HepG2 (cell line): ENCODE data around the gene SMIM9. TPM values are rescaled to one million over a fixed set of nuclear protein-coding genes. Genes with fewer than 3 reads are reported as not detected.

Experiments
- ATAC-seq: fragments of 200-7000 bp; cut with Tn5 transposase; 3 replicates; pipeline ENCODE4 v1.9.1; 2020; ENCODE audit warnings: mild to moderate bottlenecking, moderate library complexity
- BruUV-seq: library from RNA; stranded (reverse); fragments of 400-500 nt; replicated peaks from 2 replicates; lab custom pipeline; 2021; lab: Mats Ljungman, UMichigan
- CTCF ChIA-PET: fragments of 300-600 bp; formaldehyde crosslinking; extraction: SDS; loops from one replicate; lab custom pipeline; 2021; ENCODE audit warnings: low total read pairs, inconsistent platforms, low intra/inter-chr PET ratio; lab: Yijun Ruan, JAX
- POLR2A ChIA-PET: fragments of 350-600 bp; sonication (Branson Sonifier 250); formaldehyde crosslinking; loops from one replicate; lab custom pipeline; 2020; ENCODE audit warnings: antibody characterized with exemption, inconsistent platforms; lab: Yijun Ruan, JAX
- DNase-seq: peaks from one replicate; pipeline ENCODE4 v3.0.0-alpha.2; 2015; ENCODE audit warnings: low spot score
- FAIRE-seq: peaks from 3 replicates; lab custom pipeline; 2011; peaks lifted over from hg19 to GRCh38; lab: Jason Lieb, UNC
- H2AFZ ChIP-seq: one replicate; pipeline ENCODE4 v1.6.1; 2011; ENCODE audit warnings: low read length, inconsistent platforms
- H3K27ac ChIP-seq: fragments of 300-600 bp; 3 replicates; pipeline ENCODE4 v1.8.0; 2011; ENCODE audit warnings: mixed run types, mild to moderate bottlenecking, mixed read lengths, low read length, inconsistent platforms; ENCODE audit not compliant: insufficient read depth; ENCODE audit errors: extremely low read length
- H3K27me3 ChIP-seq, 2 experiments: fragments of 200-600 bp in 1 of 2; 2 replicates in 1 of 2; 3 replicates in 1 of 2; pipeline versions ENCODE4 v1.6.0 to v1.8.0; 2011; ENCODE audit warnings: low read length in 2 of 2, mild to moderate bottlenecking in 2 of 2, moderate library complexity in 2 of 2, inconsistent platforms in 1 of 2; ENCODE audit not compliant: insufficient read depth in 2 of 2, control insufficient read depth in 1 of 2
- H3K36me3 ChIP-seq, 2 experiments: fragments of 200-600 bp in 1 of 2; replicated peaks in 1 of 2; 2 replicates in 1 of 2; 3 replicates in 1 of 2; pipeline versions ENCODE4 v1.5.1 to v1.8.0; 2011; ENCODE audit warnings: low read length in 2 of 2, inconsistent platforms in 1 of 2; ENCODE audit not compliant: insufficient read depth in 2 of 2, control insufficient read depth in 1 of 2
- H3K4me1 ChIP-seq: 2 replicates; pipeline ENCODE4 v1.5.1; 2012; ENCODE audit warnings: low read length, inconsistent platforms; ENCODE audit not compliant: insufficient read depth
- H3K4me2 ChIP-seq: 2 replicates; pipeline ENCODE4 v1.6.0; 2011; ENCODE audit warnings: low read depth, low read length, inconsistent platforms
- H3K4me3 ChIP-seq, 3 experiments: fragments of 200-600 bp in 1 of 3; sonication (generic), shearing (Covaris generic) in 1 of 3; replicated peaks in 1 of 3; 2 replicates each; pipeline ENCODE4 v1.5.1; 2011 to 2016; ENCODE audit warnings: low read length in 3 of 3, inconsistent platforms in 2 of 3, low read depth in 2 of 3, mild to moderate bottlenecking in 2 of 3, control low read depth in 1 of 3, mixed read lengths in 1 of 3; ENCODE audit not compliant: insufficient read depth in 1 of 3
- H3K79me2 ChIP-seq: one replicate; pipeline ENCODE4 v1.6.1; 2011; ENCODE audit warnings: low read length, inconsistent platforms; ENCODE audit not compliant: insufficient read depth
- H3K9ac ChIP-seq: 2 replicates; pipeline ENCODE4 v1.6.0; 2011; ENCODE audit warnings: mild to moderate bottlenecking, low read depth, low read length, inconsistent platforms; ENCODE audit not compliant: insufficient read depth
- H3K9me3 ChIP-seq: 2 replicates; pipeline ENCODE4 v1.5.1; 2012; ENCODE audit warnings: mild to moderate bottlenecking, low read length
- H4K20me1 ChIP-seq: 2 replicates; pipeline ENCODE4 v1.6.0; 2011; ENCODE audit warnings: inconsistent platforms, mild to moderate bottlenecking, low read length, moderate library complexity; ENCODE audit not compliant: insufficient read depth
- ATF4 ChIP-seq, 2 experiments: fragments of 450-650 bp in 1 of 2; sonication (generic) in 1 of 2; formaldehyde crosslinking; IDR thresholded peaks; 2 replicates each; pipeline versions ENCODE4 v1.5.0 to v1.8.0; 2020 to 2022; ENCODE audit warnings: mild to moderate bottlenecking in 1 of 2, missing genetic modification reagents in 1 of 2
- CEBPB ChIP-seq: IDR thresholded peaks from 2 replicates; pipeline ENCODE4 v1.6.1; 2011; ENCODE audit warnings: low read depth, low read length, improper control_type of control experiment, borderline replicate concordance
- CENPX ChIP-seq: sonication (generic); formaldehyde crosslinking; IDR thresholded peaks from 2 replicates; pipeline ENCODE4 v1.9.0; 2021; ENCODE audit warnings: mild to moderate bottlenecking, missing genetic modification reagents, moderate library complexity
- DNMT1 ChIP-seq: sonication (generic); formaldehyde crosslinking; IDR thresholded peaks from 2 replicates; pipeline ENCODE4 v1.5.1; 2020; ENCODE audit warnings: mild to moderate bottlenecking, missing genetic modification reagents
- EHMT2 ChIP-seq: fragments of 200-600 bp; sonication (generic); IDR thresholded peaks from 2 replicates; pipeline ENCODE4 v1.7.0; 2017; ENCODE audit warnings: antibody characterized with exemption, low read depth, low read length, borderline replicate concordance
- FOXP1 ChIP-seq, 2 experiments: fragments of 450-650 bp in 1 of 2; IDR thresholded peaks; 2 replicates each; pipeline ENCODE4 v1.6.1; 2017 to 2018; ENCODE audit warnings: antibody characterized with exemption in 1 of 2
- HNRNPLL ChIP-seq: fragments of 200-400 bp; formaldehyde crosslinking; IDR thresholded peaks from 2 replicates; pipeline ENCODE4 v1.6.1; 2017; ENCODE audit warnings: mild to moderate bottlenecking, low read depth, low read length; ENCODE audit not compliant: poor library complexity, severe bottlenecking
- KLF11 ChIP-seq: IDR thresholded peaks from 2 replicates; pipeline ENCODE4 v1.6.1; 2016; ENCODE audit warnings: missing compliant biosample characterization
- KMT2B ChIP-seq: IDR thresholded peaks from 2 replicates; pipeline ENCODE4 v1.6.1; 2016; ENCODE audit warnings: missing genetic modification reagents, missing compliant biosample characterization
- NCOA1 ChIP-seq: sonication (generic); formaldehyde crosslinking; IDR thresholded peaks from 2 replicates; pipeline ENCODE4 v1.9.0; 2021; ENCODE audit warnings: missing genetic modification reagents
- NFATC3 ChIP-seq: sonication (generic); formaldehyde crosslinking; IDR thresholded peaks from 2 replicates; pipeline ENCODE4 v1.5.1; 2020; ENCODE audit warnings: mild to moderate bottlenecking, missing genetic modification reagents
- SALL2 ChIP-seq: sonication (generic); formaldehyde crosslinking; IDR thresholded peaks from 2 replicates; pipeline ENCODE4 v1.8.1; 2023; ENCODE audit warnings: mild to moderate bottlenecking, missing genetic modification reagents, inconsistent platforms
- SMYD3 ChIP-seq: sonication (generic); formaldehyde crosslinking; IDR thresholded peaks from 2 replicates; pipeline ENCODE4 v1.8.1; 2023; ENCODE audit warnings: mild to moderate bottlenecking, missing genetic modification reagents
- SRSF4 ChIP-seq: fragments of 200-400 bp; formaldehyde crosslinking; IDR thresholded peaks from one replicate; pipeline ENCODE4 v1.6.1; 2018; ENCODE audit warnings: mild to moderate bottlenecking, low read depth, low read length, moderate library complexity; ENCODE audit not compliant: poor library complexity, severe bottlenecking
- SSRP1 ChIP-seq: IDR thresholded peaks from 2 replicates; pipeline ENCODE4 v1.6.1; 2016; ENCODE audit warnings: control low read depth
- ZNF543 ChIP-seq: sonication (generic); formaldehyde crosslinking; IDR thresholded peaks from 2 replicates; pipeline ENCODE4 v1.4.0; 2020; ENCODE audit warnings: mild to moderate bottlenecking, missing genetic modification reagents
- ZSCAN12 ChIP-seq: sonication (generic); formaldehyde crosslinking; IDR thresholded peaks from 2 replicates; pipeline ENCODE4 v1.9.0; 2021; ENCODE audit warnings: mild to moderate bottlenecking, missing genetic modification reagents
- ZZZ3 ChIP-seq: sonication (generic); formaldehyde crosslinking; IDR thresholded peaks from 2 replicates; pipeline ENCODE4 v1.4.0; 2020; ENCODE audit warnings: missing genetic modification reagents, mild to moderate bottlenecking, borderline replicate concordance
- WGBS: methylation state at CpG from one replicate; pipeline ENCODE4 v1.1.6; 2017; ENCODE audit warnings: low lambda C conversion rate; 5-methylcytosine and 5-hydroxymethylcytosine counted together
- in situ Hi-C: cut with HindIII; loops from 2 replicates; pipeline ENCODE4 v1.10.0; 2017; ENCODE audit warnings: low pct_unique_long_range_greater_than_20kb; ENCODE audit not compliant: extremely low pct_ligation_motif_present
- intact Hi-C: fragments of 100-400 bp; cut with micrococcal nuclease; formaldehyde crosslinking; loops from one replicate; pipeline ENCODE4 v1.10.0; 2022; ENCODE audit not compliant: unreplicated experiment
- polyA plus RNA-seq, 8 experiments: library from polyadenylated mRNA; depleted of rRNA in 3 of 8; stranded (reverse) in 7 of 8; unstranded in 1 of 8; fragments of >200 nt; fragmentation: Illumina TruSeq in 4 of 8; extraction: Trizol in 4 of 8; gene quantifications; 2 replicates each; pipeline versions ENCODE4 v1.2.1 to v1.2.3, GENCODE V29; 2011 to 2016; ENCODE audit warnings: low read depth in 4 of 8, missing spikeins in 1 of 8, mixed read lengths in 1 of 8; ENCODE audit not compliant: insufficient read depth in 1 of 8
- total RNA-seq, 5 experiments: library from RNA; depleted of rRNA; stranded (reverse); fragments of >200 nt; fragmentation: Illumina TruSeq; extraction: Trizol; gene quantifications; 2 replicates each; pipeline ENCODE4 v1.2.3, GENCODE V29; 2016; ENCODE audit warnings: low read depth in 1 of 5
- TF ChIP-seq, protein P1 (sequence below): sonication (generic); formaldehyde crosslinking; conservative IDR thresholded peaks from 2 replicates; pipeline ENCODE4 v1.4.0; 2020; ENCODE audit warnings: missing genetic modification reagents
- TF ChIP-seq, protein P2 (sequence below): sonication (generic); formaldehyde crosslinking; IDR thresholded peaks from 2 replicates; pipeline ENCODE4 v1.4.0; 2020; ENCODE audit warnings: missing genetic modification reagents, borderline replicate concordance

Gene SMIM9
- total and polyA plus RNA-seq, 2 of the 13 experiments (the other 11 are each of a cell fraction or from before 2014, with no cell fraction given): not detected

DNA sequence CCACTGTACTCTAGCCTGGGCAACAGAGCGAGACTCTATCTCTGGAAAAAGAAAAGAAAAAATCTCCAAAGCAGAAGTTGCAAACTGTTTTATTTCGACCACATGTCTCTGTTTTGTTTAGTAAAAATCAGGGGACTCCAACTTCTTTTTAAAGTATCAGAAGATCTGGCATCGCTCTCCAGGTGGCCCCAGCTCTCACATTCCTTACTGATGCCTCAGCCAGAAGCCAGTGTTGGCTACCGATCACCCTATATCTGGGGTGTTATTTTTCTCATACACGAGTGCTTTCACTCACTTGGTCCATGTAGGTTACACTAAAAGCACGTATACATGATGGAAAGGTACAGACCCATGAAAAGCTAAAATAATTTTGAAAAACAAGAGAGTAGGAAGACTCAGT is 37.5 kb downstream of the SMIM9 start:
- ChIA-PET CTCF (no interaction called here), POLR2A (no interaction called here)
- Histone ChIP-seq H3K27ac (no peak overlapping the region), H3K9me3 (no peaks in the 10 kb centered on the region), H4K20me1 (no peaks in the 10 kb centered on the region; the same call in 1 of the 2 replicates), H3K4me1 (peaks cover 72% of the 10 kb centered on the region), H3K36me3 (no peaks in the 10 kb centered on the region), H3K9ac (no peak overlapping the region), H2AFZ (no peak overlapping the region), H3K79me2 (no peaks in the 10 kb centered on the region), H3K4me2 (no peak overlapping the region), H3K4me3 (no peak overlapping the region), H3K27me3 (no peaks in the 10 kb centered on the region)
- WGBS: 88% methylated on average over 6 of the region's 6 CpGs
- in situ Hi-C loops (no loop called here), intact Hi-C loops (no loop called here)
- FAIRE-seq (no peak), ATAC-seq (no peak), DNase-seq (no peak)
- BruUV-seq: no TSS peak
- TF ChIP-seq DNMT1 (no peak), HNRNPLL (no peak), SALL2 (CRISPR knock-in tag) (no peak), ZZZ3 (CRISPR knock-in tag) (no peak), NCOA1 (CRISPR knock-in tag) (no peak), SMYD3 (no peak), CENPX (CRISPR knock-in tag) (no peak), ZSCAN12 (CRISPR knock-in tag) (no peak), KLF11 (no peak), ZNF543 (no peak), SSRP1 (CRISPR knock-in tag) (no peak), ATF4 (CRISPR knock-in tag; IDR thresholded peaks at IDR 0.05) (no peak), CEBPB (no peak), FOXP1 (IDR thresholded peaks at IDR 0.05) (no peak), FOXP1 (CRISPR knock-in tag; IDR thresholded peaks at IDR 0.05) (no peak), NFATC3 (no peak), EHMT2 (no peak), SRSF4 (no peak), KMT2B (CRISPR knock-in tag) (no peak)
- TF ChIP-seq, protein P1, sequence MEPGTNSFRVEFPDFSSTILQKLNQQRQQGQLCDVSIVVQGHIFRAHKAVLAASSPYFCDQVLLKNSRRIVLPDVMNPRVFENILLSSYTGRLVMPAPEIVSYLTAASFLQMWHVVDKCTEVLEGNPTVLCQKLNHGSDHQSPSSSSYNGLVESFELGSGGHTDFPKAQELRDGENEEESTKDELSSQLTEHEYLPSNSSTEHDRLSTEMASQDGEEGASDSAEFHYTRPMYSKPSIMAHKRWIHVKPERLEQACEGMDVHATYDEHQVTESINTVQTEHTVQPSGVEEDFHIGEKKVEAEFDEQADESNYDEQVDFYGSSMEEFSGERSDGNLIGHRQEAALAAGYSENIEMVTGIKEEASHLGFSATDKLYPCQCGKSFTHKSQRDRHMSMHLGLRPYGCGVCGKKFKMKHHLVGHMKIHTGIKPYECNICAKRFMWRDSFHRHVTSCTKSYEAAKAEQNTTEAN (CRISPR knock-in tag): no peak
- TF ChIP-seq, protein P2, sequence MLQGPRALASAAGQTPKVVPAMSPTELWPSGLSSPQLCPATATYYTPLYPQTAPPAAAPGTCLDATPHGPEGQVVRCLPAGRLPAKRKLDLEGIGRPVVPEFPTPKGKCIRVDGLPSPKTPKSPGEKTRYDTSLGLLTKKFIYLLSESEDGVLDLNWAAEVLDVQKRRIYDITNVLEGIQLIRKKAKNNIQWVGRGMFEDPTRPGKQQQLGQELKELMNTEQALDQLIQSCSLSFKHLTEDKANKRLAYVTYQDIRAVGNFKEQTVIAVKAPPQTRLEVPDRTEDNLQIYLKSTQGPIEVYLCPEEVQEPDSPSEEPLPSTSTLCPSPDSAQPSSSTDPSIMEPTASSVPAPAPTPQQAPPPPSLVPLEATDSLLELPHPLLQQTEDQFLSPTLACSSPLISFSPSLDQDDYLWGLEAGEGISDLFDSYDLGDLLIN: no peak
